ENCODE data around the gene FAM72B.
"Not testable (repeated sequence)": the region's sequence is repeated elsewhere in the genome, so short reads cannot be mapped to it uniquely, and the experiment has no call there.

DNA sequence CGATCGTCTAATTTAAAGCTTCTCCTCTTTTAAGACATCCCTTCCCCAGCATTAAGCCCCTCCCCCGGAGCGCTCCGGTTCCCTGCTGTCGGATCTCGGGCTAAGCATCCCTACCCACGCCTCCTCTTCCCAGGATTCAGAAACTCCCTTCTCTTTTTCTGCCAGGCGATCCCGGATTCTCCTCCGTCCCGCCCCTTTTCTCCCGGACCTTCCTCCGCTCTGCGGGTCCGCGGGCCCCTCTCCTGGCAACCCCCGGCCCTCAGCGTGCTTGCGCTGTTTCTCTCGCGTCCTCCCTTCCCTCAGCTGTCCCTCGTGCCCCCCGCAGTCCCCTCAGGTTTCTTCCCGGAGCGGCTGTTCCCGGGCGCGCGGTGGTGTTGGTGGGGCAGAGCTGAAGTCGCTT, 273 bp downstream of the FAM72B start:
- TF ChIP-seq, protein P1, sequence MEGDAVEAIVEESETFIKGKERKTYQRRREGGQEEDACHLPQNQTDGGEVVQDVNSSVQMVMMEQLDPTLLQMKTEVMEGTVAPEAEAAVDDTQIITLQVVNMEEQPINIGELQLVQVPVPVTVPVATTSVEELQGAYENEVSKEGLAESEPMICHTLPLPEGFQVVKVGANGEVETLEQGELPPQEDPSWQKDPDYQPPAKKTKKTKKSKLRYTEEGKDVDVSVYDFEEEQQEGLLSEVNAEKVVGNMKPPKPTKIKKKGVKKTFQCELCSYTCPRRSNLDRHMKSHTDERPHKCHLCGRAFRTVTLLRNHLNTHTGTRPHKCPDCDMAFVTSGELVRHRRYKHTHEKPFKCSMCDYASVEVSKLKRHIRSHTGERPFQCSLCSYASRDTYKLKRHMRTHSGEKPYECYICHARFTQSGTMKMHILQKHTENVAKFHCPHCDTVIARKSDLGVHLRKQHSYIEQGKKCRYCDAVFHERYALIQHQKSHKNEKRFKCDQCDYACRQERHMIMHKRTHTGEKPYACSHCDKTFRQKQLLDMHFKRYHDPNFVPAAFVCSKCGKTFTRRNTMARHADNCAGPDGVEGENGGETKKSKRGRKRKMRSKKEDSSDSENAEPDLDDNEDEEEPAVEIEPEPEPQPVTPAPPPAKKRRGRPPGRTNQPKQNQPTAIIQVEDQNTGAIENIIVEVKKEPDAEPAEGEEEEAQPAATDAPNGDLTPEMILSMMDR (optimal IDR thresholded peaks at IDR 0.05 in 1 of 3, IDR thresholded peaks at IDR 0.05 in 1 of 3, conservative IDR thresholded peaks at IDR 0.05 in 1 of 3; ENCODE audit: extremely low read depth in 1 of 3, insufficient read depth in 2 of 3, low read length in 3 of 3): not testable (repeated sequence)
- not testable (repeated sequence) for TF ChIP-seq EZH2 (IDR thresholded peaks at IDR 0.05; ENCODE audit: low read length)

Data from keratinocyte (primary cell).